Peyer's patch (tissue), 4 donors: ENCODE measurements around the gene KRTDAP.

Source experiments
- CTCF ChIP-seq, 6 experiments: fragments of 450-650 bp in 4 of 6; fragments of 200-600 bp in 2 of 6; sonication (generic) in 1 of 6; IDR thresholded peaks; one replicate each; pipeline ENCODE4 v1.5.1; 2017 to 2019; ENCODE audit warnings: antibody characterized with exemption in 6 of 6, mild to moderate bottlenecking in 3 of 6, moderate library complexity in 1 of 6
- POLR2A ChIP-seq, 2 donors: fragments of 450-650 bp; IDR thresholded peaks; one replicate each; pipeline ENCODE4 v1.5.1; 2017; ENCODE audit warnings: antibody characterized with exemption in 2 of 2, mild to moderate bottlenecking in 2 of 2, moderate library complexity in 2 of 2

GRCh38 chr19:35539850-35540249 is 49.6 kb upstream of the KRTDAP start:
- TF ChIP-seq CTCF (IDR thresholded peaks at IDR 0.05) (no peak), POLR2A (IDR thresholded peaks at IDR 0.05) (no peak)
